Measurements from ENCODE around the gene MRPL46. TPM values are rescaled to one million over a fixed set of nuclear protein-coding genes. Genes with fewer than 3 reads are reported as not detected.

Gene MRPL46
- total and polyA plus RNA-seq, 2 of the 8 experiments (the other 6 are each of a cell fraction or from before 2014, with no cell fraction given) = 17.2 to 24.5 TPM

DNA sequence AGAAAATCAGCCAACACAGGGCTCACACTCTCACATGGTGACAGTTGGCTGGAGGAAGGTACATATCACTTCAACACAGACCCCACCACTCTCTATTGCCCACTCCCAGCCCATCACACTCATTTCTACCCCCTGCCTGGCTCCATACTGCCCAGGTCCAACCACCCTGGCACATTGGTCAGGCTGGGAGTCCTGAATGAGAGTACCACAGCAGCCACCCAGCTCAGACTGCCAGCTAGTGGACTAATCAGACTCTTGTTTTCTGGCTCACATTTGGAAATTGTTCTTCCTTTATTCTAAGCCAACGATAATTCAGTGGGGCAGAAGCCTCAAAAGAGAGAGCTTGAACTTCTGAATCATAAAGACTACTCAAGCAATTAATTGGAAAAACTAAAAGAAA is 20.0 kb downstream of the MRPL46 start:
- no peak overlapping the region for H2BK12ac ChIP-seq (ENCODE audit: low read depth, low read length)
- no peak for DNase-seq (ENCODE audit: low read depth in 1 of 2, low spot score in 2 of 2)
- TF ChIP-seq CTCF (IDR thresholded peaks at IDR 0.05; ENCODE audit: control extremely low read depth in 1 of 3, insufficient read depth in 1 of 3, low read depth in 1 of 3, low read length in 3 of 3) (no peak), BACH1 (IDR thresholded peaks at IDR 0.05; ENCODE audit: low read length) (no peak), POU5F1 (IDR thresholded peaks at IDR 0.05; ENCODE audit: low read depth, low read length) (no peak), TCF12 (IDR thresholded peaks at IDR 0.05; ENCODE audit: low read depth, low read length) (no peak), SP4 (IDR thresholded peaks at IDR 0.05; ENCODE audit: low read length) (no peak), ZNF274 (IDR thresholded peaks at IDR 0.05; ENCODE audit: borderline replicate concordance, extremely low read depth, low read length) (no peak), NRF1 (IDR thresholded peaks at IDR 0.05; ENCODE audit: low read depth, low read length) (no peak), RAD21 (IDR thresholded peaks at IDR 0.05 in 1 of 2, conservative IDR thresholded peaks at IDR 0.05 in 1 of 2; ENCODE audit: low read depth in 2 of 2, low read length in 2 of 2) (no peak), GTF2F1 (IDR thresholded peaks at IDR 0.05; ENCODE audit: borderline replicate concordance, low read depth, low read length) (no peak), CBX8 (IDR thresholded peaks at IDR 0.05; ENCODE audit: borderline replicate concordance, low read depth, low read length) (no peak)
- TF ChIP-seq, protein P1, sequence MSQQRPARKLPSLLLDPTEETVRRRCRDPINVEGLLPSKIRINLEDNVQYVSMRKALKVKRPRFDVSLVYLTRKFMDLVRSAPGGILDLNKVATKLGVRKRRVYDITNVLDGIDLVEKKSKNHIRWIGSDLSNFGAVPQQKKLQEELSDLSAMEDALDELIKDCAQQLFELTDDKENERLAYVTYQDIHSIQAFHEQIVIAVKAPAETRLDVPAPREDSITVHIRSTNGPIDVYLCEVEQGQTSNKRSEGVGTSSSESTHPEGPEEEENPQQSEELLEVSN (IDR thresholded peaks at IDR 0.05) = no peak

More for the DNA sequence above, 20.0 kb downstream of the MRPL46 start:
- Histone ChIP-seq H2AK5ac (ENCODE audit: low read depth, low read length) (no peak overlapping the region), H3K9ac (replicated peaks in 1 of 4; ENCODE audit: extremely low read depth in 1 of 4, low read depth in 3 of 4, low read length in 3 of 4) (no peak overlapping the region), H2BK20ac (ENCODE audit: low read length) (no peak overlapping the region), H3K23me2 (ENCODE audit: low read depth, low read length) (0 out of 2 replicates have a peak, but pooled peaks cover under 1% of the 10 kb centered on the region), H2AFZ (ENCODE audit: low read length) (no peak overlapping the region), H4K20me1 (replicated peaks in 1 of 2; ENCODE audit: control insufficient read depth in 1 of 2, insufficient read depth in 2 of 2, low read length in 2 of 2) (no peaks in the 10 kb centered on the region), H3K56ac (replicated peaks; ENCODE audit: insufficient read length, low read depth, low read length) (no peak overlapping the region), H3K14ac (ENCODE audit: insufficient read length) (no peak overlapping the region), H2BK120ac (replicated peaks; ENCODE audit: low read depth, low read length) (no peak overlapping the region), H3K79me1 (ENCODE audit: low read depth, low read length) (no peaks in the 10 kb centered on the region), H3K4me1 (replicated peaks in 1 of 4; ENCODE audit: control insufficient read depth in 3 of 4, insufficient read depth in 4 of 4, low read length in 3 of 4) (no peaks in the 10 kb centered on the region), H3K9me3 (ENCODE audit: insufficient read depth in 2 of 2, low read depth in 1 of 2, low read length in 1 of 2) (peaks cover 0 to 3% of the 10 kb centered on the region in 2 experiments; a peak in 1 of 4 replicates), H4K91ac (replicated peaks; ENCODE audit: insufficient read length, low read length) (no peak overlapping the region), H2BK15ac (ENCODE audit: low read length) (no peak overlapping the region), H3K23ac (ENCODE audit: insufficient read length) (no peak overlapping the region), H3K18ac (ENCODE audit: extremely low read depth, low read length) (no peak overlapping the region), H3K27me3 (replicated peaks in 1 of 4; ENCODE audit: control insufficient read depth in 3 of 4, extremely low read depth in 1 of 4, insufficient read depth in 3 of 4, low read length in 3 of 4) (peaks cover 0 to 10% (median 5%) of the 10 kb centered on the region in 4 experiments; a peak in 4 of 7 replicates), H4K8ac (ENCODE audit: extremely low read depth, insufficient read depth, low read length) (no peak overlapping the region), H4K5ac (ENCODE audit: insufficient read length, low read depth, low read length) (no peak overlapping the region), H3K36me3 (ENCODE audit: control insufficient read depth in 2 of 4, insufficient read depth in 4 of 4, low read length in 3 of 4) (no peaks in the 10 kb centered on the region), H3K4ac (replicated peaks; ENCODE audit: insufficient read length, low read depth, low read length) (no peak overlapping the region), H3K27ac (ENCODE audit: low read depth, low read length) (no peak overlapping the region), H2BK5ac (ENCODE audit: low read depth, low read length) (no peak overlapping the region), H3K4me2 (ENCODE audit: insufficient read depth in 1 of 2, low read depth in 2 of 2, low read length in 2 of 2) (no peak overlapping the region), H3K79me2 (ENCODE audit: control insufficient read depth in 1 of 2, insufficient read depth in 2 of 2, low read length in 2 of 2) (no peaks in the 10 kb centered on the region), H3K4me3 (ENCODE audit: extremely low read depth in 1 of 4, insufficient read depth in 2 of 4, low read depth in 3 of 4, low read length in 4 of 4) (no peak overlapping the region)
- ChIA-PET POLR2A (ENCODE audit: partially characterized antibody) (interaction anchor here (0.9 kb wide), 1 partner anchor 9 kb away, joined by 4 read pairs; no protein-coding TSS in a partner anchor), CTCF (ENCODE audit: partially characterized antibody) (interaction anchor here (1.3 to 5.4 kb wide), 11 partner anchors 7 to 420 kb away, joined by 3 to 41 read pairs (median 13); no protein-coding TSS in a partner anchor)
- FAIRE-seq = no peak
- WGBS, 2 experiments (ENCODE audit: extremely low coverage in 1 of 2, insufficient coverage in 1 of 2, insufficient read length in 1 of 2, insufficient replicate concordance in 2 of 2, low coverage in 1 of 2, low lambda C conversion rate in 2 of 2, missing lambda C conversion rate in 1 of 2) = 95% methylated on average over 1 of the region's 1 CpG; no CpG with 5 or more reads in 1 of the 2 experiments

All from H1 (cell line).